ENCODE data around the gene AP1M1.

The AP1M1 gene

DNA sequence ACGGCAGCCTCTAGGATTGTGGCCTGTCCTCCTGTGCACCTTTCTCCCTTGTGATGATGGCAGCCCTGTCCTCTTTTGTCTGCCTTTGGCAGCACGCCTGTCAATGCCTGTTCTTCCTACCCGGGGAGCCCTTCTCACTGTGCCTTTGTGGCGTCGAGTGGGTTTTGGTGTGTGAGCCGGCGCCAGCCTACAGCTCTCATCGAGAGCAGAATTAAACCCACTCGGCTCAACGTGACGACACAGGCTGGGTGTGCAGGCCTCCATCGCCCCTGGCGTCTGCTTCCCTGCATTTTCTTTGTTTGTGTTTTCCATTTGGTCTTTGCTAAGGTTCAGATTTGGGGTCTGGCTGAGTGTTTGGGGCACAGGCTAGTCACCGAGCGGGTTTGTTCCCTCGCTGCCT, 34.4 kb downstream of the AP1M1 start:
- DNase-seq (ENCODE audit: low read depth), result no peak

DNA sequence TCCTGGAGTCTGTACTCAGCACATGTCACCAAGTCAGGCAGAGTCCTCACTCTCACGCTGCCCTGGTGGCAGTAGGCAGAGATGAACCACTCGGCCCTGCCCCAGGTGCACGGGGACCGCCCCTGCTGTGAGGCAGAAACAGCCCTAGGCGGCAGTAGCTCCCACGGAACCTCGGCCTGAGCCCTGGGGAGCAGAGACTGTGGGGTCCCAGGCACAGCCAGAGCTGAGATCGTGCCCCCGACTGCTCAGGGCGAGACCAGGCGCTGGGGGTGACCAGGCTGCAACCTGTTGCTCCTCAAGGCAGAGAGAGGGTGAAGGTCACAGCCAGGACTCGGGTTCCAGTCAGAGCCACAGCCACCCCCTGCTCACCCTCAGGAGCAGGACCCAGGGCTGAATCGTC, 34.9 kb downstream of the AP1M1 start:
- DNase-seq (ENCODE audit: low read depth), result no peak

DNA sequence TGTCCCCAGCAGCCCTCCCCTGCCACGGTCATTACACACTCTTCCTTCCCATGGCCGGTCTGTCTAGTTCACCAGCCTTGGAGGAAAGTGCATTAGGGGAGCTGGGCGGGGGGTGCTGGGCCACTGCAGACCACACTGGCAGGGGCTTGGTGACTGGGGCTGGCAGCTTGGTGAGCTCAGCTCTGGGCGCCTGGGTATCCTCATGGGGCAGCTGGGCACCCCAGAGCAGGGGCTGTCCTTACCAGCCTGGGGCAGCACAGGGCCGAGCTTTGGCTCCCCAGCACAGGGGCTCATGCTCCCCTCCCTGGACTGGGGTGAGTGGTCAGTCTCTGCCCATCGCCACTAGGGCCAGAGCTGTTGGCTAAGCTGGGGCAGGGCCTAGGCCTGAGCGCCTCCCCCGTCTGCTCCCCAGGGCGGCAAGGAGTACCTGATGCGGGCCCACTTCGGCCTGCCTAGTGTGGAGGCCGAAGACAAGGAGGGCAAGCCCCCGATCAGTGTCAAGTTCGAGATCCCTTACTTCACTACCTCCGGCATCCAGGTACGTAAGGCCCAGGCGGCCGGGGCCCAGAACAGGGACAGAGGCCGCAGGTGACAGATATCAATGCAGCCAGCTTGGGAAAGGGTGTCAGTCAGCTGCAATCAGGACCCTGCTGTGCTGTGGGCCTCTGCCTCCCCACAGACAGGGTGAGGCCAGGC, 35.5 kb downstream of the AP1M1 start:
- no peak for DNase-seq (ENCODE audit: low read depth)

DNA sequence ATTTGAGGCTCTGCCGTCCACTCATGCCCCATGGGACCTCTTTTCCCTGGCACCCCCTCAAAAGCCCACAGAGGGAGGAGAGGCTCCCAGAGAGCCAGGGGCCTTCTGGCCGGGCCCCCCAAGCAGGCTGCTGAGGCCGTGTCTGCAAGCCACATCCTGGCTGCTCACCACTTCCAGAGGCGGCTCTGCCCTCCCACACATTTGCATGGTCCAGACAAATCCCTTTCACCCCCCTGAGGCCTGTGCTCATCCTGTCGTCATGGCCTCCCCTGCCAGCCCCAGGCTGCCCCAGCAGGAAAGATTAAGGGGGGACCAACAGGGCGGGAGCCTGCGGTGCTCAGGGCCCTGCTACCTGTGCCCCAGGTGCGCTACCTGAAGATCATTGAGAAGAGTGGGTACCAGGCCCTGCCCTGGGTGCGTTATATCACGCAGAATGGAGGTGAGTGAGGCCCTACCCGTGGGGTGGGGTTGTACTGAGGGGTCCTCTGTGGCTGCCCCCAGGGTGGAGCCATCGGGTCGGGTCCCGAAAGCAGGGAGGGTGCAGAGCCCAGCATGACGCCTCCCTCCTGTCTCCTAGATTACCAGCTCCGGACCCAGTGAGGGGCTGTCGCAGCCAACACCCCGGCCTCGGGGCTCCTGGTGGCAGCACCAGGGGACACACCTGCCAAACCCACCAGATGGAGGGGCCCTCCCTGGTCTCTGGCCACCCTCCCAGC, 36.3 kb downstream of the AP1M1 start:
- DNase-seq (ENCODE audit: low read depth), result no peak

DNA sequence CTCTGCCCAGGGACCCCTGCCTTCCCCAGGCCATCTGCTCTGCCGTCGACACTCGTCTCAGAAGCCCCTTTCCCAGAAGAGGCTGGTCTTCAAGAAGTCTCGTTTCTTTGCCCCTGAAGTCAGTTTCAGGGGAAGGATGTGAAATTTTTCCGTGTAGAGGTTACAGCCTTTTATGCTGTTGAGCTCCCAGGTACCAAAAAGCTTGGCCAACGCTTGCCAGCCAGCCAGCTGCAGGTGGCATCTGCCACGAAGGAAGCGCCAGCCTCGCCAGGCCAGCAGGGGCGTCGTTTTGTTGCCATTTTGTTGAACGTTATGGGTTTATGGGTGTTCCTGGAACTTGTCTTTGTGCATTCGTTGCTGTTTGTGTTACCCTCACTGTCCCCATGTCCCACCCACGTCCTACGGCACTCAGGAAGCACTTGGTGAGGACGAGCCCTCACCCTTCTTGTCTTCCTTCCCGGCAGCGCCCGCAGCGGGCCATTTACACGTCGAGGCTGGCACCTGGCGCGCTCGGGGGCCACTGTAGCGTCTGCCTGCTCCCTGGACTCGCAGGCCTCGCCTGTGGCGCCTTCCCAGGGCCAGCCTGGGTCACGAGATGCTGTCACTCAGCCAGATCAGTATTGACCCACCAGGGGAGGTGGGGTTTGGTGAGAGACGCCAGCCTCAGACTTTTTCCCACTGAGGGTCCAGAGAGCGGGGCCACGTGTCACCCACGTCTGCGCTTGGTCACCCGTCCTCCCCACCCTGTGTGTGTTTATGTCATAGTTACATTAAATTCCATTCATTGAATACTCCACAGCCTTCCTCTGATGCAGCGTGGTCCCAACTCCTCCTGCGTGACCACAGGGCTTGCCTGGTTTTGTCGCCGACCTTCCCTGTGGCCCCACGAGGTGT, 37.1 kb downstream of the AP1M1 start:
- no peak for DNase-seq (ENCODE audit: low read depth)

DNA sequence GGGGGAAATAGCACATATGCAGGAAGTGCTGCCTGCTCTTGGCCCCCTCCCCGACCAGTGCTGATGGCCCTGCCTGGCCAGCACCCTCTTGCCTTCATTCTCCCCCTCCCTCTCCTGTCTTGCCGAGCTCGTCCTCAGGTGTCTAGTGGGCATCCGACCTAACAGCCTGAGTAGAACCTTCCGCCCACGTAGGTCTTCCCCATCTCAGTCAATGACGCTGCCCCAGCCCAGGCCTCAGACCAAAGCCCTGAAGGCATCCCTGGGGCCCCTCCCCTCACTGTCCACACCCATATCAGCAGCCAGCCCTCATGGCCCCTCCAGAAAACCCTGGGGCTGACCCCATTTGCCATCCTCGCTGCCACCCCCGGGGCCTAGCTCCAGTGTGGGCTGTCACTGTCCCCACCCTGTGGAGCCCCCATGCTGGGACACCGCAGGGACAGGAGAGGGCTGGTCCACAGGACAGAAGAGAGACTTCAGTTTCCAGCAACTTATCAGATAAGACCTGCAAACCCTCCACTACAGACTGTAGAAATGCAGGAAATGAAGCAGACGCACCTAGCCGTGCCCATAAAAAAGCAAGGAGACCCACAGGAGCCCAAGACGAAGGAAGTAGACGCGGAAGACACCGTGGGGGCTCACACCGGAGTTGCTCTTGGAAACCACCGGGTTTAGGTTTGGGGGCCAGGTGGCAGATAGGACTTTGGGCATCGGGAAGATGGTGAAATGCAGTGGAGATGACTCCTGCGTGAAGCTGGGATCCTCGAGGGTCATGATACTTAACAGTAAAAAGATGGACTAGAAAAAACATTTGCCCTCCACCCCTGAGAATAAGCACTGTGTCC, 38.3 kb downstream of the AP1M1 start:
- no peak for DNase-seq (ENCODE audit: low read depth)

DNA sequence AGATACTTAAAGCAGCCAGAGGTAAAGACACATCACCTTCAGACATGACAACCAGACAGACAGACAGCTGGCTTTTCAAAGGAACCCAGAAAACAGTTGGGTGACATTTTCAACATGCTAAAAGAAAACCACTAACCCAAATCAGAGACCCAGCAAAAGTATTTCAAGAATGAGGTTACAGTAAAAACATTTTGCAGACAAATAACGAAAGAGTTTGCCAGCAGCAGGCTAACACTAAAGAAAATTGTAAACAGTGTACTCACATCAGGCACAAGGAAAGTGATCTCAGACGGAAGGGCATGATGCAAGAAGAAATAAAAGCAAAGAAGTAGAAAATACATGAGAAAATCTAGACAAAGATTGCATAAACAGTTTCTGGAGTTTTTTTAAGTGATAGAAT, 46.4 kb downstream of the AP1M1 start:
- no peak for DNase-seq (ENCODE audit: low read depth)

DNA sequence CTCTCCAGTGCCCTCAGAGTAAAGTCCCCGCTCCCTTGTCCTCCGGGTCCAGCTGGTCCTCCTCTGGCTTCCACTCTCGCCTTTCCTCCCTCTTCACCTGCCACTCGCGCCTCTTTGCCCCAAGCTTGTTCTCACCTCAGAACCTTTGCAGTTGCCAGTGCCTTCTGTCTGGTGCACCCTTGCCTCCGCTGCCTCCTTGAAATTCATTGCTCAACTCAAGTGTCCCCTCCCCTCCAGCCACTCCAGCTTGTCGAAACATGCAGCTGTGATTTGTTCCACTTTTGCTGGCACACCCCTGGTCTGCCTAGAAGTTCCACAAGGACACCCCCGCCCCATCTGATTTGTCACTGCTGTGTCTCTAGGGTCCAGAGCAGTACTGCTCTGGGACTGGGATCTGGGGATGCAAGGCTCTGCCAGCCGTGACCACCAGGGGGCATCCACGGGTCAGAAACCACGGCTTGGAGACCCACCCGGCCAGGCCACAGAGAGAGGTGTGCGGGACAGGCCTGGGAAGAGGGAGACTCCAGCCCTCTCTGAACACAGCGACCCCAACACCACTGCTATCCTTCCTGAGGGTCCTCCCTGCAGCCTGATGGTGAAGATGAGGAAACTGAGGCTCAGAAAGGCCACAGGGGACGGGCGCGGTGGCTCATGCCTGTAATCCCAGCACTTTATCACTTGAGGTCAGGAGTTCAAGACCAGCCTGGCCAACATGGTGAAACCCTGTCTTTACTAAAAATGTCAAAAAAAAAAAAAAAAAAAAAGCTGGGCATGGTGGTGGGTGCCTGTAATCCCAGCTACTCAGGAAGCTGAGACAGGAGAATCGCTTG, 49.9 kb downstream of the AP1M1 start:
- DNase-seq (ENCODE audit: low read depth), result peak; percentile 61

DNA sequence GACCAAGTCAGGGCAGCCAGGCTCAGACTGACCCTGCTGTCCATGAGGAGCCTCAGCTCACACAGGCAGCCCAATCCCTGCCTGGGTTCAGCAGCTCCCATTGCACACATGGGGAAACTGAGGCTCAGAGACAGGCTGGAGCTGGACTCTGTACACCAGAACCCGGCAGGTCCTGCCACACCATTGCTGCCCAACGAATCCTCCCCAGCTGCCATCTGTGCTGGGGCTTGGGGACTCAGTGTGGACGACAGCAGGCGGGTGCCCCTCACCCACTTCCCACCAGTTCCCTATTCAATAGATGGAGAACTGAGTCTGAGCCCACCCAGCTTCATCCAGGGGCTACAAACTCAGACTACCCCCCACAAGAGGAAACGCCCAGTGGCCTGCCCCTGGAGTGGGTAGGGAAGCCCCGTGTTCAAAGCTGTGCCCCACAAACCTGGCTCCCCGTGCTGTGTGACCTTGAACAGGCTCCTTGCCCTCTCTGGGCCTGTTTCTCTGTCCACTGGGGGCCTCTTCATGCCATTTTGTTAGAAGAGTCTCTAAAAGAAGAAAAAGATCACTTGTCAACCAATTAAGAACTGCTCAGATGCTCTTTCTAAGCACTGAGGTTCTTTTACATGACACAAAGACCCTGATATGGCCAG, 50.8 kb downstream of the AP1M1 start:
- no peak for DNase-seq (ENCODE audit: low read depth)

DNA sequence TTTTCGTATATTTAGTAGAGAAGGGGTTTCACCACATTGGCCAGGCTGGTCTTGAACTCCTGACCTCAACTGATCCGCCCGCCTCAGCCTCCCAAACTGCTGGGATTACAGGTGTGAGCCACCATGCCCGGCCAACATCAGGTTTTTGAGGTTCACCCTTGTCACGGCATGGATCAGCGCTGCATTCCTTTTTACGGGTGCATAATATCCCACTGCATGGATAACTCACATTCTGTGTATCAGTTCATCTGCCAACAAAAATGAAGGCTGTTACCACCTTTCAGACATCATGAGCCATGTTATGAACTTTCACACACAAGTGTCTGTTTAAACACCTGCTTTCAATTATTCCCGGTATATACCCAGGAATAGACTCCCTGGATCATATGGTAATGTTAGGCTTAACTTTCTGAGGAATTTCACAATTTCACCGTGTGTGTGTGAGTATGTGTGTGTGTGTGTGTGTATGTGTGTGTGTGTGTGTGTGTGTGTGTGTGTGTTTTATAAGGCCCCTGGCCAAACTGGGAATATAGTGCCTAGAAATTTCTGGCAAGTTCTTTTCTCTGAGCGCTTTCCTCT, 52.2 kb downstream of the AP1M1 start:
- no peak for DNase-seq (ENCODE audit: low read depth)

DNA sequence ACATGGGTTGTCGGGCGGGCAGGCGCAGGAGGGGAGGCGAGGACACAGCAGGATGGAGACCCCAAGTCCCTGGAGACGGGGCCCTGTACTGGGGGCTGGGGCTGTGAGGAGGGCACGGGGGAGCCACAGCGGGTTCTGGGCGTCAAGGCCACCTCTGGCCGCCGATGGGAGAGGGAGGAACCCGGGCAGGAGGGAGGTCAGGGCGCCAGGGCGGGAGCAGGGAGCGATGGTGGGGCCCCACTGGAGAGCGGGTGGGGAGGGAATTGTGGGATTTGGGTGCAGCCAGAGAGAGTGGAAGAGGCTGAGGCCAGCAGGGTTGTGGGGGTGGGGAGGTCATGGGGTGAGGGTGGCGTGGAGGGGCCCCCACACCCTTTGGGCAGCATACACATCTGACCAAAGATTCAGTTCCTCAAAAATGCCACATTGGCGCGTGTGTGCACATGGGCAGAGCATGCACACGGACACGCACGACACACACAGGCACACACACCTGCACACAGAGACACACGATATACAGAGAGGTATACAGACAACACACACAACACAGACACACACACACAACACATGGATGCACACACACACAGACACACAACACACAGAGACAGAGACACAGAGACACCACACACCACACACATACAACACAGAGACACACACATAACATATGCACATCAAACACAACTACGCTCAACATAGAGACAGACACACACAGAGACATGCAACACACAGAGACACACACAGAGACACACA, 54.9 kb downstream of the AP1M1 start:
- no peak for DNase-seq (ENCODE audit: low read depth)

DNA sequence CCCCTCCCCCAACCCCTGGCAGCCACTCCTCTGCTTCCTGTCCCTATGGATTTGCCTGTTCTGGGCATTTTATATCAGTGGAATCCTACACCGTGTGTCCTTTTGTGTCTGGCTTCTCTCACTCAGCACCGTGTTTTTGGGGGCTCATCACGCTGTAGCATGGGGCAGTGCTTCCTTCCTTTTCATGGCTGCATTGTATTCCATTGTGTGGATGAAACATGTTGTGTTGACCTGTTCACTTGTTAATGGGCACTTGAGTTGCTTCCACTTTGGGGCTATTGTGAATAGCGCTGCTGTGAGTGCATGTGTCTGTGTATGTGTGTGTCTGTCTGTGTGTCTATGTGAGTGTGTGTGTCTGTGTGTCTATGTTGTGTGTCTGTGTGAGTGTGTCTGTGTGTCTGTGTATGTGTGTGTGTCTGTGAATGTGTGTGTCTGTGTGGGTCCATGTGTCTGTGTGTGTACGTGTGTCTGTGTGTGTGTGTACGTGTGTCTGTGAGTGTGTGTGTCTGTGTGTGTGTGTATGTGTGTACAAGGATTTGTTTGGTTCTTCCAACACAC, 57.2 kb downstream of the AP1M1 start:
- no peak for DNase-seq (ENCODE audit: low read depth)

DNA sequence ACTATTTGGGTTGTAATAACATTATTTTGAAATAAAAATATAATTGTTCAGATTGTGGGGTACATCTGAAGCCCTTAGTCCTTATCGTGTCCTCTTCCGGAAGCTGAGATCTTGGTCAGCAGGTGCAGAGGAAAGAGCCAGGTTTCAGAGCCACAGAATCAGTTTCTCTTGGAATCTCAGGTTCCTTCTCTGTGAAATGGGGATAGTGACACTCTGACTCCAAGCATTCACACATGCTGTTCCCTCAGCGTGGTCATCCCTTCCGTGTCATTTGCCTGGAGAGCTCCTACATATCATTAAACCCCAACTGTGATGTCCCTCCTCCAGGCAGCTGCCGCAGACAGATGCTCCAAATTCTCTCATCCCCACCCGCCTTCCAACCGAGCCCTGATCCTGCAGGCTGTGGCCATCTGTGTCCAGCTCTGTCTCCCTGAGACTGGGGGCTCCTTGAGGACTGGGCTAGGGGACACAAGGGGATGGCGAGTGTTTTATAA, 59.8 kb downstream of the AP1M1 start:
- DNase-seq (ENCODE audit: low read depth), result no peak

DNA sequence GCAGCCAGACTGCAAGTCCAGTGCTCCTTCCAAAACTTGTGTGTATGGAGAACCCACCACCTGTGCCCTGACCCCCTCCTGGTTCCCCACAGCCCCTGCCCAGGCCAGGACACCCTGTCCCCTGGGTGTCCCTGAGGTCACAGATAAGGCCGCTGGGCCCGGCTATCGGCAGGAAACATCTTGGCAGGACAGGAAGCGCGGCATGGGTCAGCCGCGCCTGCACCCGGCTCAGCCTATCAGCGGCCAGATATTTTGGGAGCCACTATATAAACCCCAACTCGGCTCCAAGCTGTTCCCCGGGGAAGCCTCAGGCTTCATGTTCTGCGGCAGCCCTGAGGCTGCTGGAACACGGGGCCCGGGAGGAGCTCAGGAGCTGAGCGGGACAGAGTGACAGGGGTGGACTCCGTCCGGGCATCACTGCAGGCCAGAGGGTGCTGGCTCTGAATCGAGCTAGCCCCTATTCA, 60.8 kb downstream of the AP1M1 start:
- no peak for DNase-seq (ENCODE audit: low read depth)

DNA sequence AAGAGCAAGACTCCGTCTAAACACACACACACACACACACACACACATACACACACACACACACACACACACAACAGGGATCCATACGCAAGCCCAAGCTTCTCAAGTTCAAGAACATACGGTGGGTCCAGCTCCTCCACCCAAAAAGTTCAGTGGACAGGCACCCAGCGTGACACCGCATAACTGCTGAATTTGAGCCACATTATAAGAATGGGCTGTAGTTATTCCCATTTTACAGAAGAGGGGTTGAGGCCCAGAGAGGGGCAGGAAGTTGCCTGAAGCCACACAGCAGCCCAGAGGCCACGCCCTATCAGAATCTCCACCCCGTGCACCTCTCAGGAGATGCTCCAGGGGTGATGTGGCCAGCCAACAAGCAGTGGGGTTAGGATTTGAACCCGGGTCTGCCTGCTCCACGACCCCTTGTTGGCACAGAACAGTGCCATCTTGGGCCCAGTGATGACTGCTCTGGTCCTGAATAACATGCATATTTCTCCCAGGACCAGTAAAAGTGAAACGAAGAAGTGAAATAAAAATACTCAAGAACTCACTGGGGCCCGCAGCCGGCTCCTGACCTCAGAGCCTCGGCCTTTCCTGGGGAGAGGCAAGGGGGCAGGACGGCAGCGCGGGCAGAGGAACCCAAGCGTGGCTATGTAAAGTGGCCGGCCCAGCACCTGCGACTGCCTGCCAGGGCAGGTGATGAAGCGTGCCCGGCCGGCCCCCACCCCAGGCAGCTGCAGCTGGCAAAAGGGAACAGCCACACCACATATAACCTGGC, 61.9 kb downstream of the AP1M1 start:
- no peak for DNase-seq (ENCODE audit: low read depth)

DNA sequence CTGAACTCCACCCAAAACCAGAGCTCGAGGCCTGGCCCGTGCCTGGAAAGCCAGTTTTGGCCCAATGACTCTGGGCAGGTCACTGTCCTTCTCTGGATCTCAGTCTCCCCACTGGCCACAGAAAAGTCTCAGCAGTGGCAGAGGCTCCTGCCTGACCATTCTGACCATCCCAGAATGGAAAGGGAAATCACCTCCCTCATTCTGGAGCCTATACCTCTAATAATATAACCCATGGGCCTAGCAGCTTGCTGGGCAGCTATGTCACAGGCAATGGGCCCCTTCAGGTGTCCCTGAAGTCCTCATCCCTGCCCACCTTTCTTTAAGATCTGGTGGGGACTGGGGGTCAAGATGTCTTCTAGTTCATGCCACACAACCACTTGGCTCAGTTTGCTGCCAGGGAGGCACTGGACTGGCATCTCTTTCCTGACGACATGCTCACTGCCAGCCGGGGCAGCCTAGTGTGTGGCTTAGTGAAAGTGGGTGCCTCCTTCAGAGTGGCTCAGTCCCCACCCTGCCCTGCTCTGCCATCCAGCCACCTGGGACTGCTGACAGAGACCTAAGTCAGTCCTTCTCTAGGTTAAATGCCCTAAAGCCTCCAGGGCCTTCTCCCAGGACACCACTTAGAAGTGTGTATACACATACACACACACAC, 62.6 kb downstream of the AP1M1 start:
- DNase-seq (ENCODE audit: low read depth), result no peak

DNA sequence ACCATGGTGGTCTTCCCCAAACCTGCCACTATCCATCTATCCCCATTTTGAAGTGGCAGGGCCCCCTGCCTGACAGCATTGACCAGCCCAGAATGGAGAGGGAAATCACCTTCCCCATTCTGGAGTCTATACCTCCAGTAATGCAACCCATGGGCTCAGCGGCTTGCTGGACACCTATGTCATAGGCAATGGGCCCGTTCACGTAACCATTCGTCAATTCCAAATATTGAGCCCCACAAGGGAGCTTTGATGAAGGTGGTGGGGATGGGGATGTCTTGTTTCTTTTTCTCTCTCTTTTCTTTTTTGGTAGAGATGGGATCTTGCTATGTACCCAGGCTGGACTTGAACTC, 63.1 kb downstream of the AP1M1 start:
- no peak for DNase-seq (ENCODE audit: low read depth)

Measured in stimulated activated CD8-positive, alpha-beta memory T cell treated with anti-CD3 and anti-CD28 coated beads, Interleukin-12 subunit alpha, Interleukin-12 subunit beta, amount 100 ng/mL, for 4 hours (primary cell).